GM18517 (cell line): Measurements from ENCODE around the gene PRDM5.
"Not testable (repeated sequence)": the region's sequence is repeated elsewhere in the genome, so short reads cannot be mapped to it uniquely, and the experiment has no call there.

ENCODE experiments used
- ATAC-seq: cut with Tn5 transposase; IDR thresholded peaks from one replicate; pipeline ENCODE4 v1.9.1; 2021; ENCODE audit warnings: mild to moderate bottlenecking, moderate library complexity; ENCODE audit not compliant: unreplicated experiment

The PRDM5 gene

DNA sequence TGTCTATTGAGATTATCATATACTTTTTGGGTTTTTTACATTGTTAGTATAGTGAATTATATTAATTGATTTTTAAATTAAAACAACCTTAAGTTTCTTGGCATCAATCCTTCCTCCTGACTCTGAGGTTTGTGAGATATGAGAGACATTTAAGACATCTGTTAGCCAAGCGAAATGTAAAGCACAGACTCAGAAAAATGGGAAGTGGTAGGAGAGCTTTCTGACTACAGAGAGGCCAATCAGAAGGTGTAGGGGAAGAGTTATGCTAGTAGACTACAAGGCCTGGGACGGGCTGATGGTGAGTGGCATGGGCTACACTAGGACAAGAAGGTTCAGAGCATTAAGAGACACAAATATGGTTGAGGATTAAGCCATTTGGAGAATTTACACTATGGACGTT, 255.4 kb downstream of the PRDM5 start:
- no peak for ATAC-seq

DNA sequence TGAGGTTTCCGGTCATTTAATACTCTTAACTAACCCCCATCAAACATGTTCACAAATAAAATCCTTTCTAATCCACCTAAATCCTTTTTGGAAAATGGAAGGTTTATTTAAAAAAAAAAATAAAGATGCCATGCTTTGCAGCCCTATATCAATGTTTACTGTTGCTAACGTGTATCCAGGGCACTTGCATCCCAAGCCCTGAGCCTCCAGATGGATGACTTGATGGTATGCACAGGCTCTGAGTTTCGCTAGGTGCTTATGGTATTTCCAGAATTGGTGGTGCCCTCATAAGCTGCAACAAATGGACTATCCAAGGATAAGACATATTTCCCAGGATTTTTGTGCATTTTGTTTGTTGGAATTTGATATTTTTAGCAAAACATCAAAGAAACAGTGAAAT, 257.7 kb downstream of the PRDM5 start:
- ATAC-seq: no peak

DNA sequence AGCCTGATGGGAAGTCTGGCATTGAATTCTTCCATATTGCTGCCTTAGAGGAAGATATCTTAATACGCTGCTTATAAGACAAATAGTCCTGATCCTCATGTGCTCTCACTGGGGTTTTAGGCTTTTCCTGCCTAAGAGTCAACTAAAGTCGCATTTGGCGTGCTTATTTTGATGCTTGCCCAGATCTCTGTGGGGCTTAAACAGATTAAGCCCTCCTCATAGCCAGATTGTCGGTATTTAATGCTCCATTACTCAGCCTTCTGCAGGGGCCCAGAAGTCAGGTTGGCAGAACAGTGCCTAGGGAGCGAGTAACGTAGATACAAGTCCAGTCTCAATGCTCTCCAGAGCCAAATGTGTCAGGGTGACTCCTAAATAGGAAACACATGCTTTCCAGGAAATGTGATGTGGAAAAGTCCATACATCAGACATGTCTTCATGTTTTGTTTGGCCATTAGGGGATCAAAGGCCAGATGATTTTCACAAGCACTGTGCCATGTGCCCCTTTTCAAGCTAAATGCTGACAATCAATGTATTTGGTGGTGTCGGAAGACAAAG, 262.8 kb downstream of the PRDM5 start:
- ATAC-seq: no peak

DNA sequence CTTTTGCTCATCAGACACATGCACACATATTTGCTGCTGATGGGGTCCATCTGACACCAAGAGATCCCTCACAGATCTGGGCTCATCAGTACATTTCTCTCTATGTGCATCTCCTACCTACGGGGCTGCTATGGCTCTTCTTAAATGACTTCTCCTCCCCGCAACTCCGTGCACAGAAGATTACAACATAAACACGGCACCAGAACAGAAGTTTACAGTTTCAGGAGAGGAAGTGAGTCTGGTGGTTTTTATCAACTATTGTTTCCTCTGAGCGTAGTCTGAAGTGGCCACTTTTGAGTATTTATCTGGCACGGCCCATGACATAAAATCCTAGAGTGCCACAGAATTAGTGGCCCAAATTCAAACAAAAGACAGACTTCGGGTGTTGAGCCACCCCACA, 263.8 kb downstream of the PRDM5 start:
- ATAC-seq: no peak

DNA sequence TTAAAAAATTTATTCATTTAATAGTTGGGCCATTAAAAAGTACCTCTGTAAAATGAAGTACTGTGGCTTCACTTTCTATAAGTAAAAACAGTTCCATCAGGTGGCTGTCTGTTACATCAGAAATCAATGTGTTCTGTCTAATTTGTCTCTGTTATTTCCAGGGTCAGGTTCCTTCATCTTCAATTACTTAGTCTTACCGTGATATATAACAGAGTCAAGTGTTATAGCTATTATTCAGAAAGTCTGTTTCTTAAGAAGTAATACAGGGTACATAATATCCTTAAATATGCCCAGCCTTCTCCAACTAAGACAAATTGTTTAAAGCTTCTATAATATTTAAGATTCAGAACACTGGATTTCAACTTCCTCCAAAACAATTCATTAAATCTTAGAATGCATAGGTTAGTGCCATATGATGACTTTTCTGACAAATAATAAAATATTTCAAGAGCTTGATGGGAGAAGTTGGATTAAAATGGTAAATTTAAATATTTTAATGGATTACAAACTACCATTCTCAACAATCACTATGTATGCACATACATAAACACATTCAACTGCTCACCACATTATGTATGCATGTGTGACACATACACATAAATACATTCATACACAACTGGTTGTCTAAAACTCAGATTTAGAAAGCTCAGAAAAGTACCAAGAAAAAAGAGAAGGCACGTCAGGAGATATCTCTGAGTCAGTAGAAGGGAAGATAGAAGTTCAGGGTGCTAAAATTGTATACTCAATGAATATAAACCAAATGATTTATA, 268.5 kb downstream of the PRDM5 start:
- no peak for ATAC-seq

DNA sequence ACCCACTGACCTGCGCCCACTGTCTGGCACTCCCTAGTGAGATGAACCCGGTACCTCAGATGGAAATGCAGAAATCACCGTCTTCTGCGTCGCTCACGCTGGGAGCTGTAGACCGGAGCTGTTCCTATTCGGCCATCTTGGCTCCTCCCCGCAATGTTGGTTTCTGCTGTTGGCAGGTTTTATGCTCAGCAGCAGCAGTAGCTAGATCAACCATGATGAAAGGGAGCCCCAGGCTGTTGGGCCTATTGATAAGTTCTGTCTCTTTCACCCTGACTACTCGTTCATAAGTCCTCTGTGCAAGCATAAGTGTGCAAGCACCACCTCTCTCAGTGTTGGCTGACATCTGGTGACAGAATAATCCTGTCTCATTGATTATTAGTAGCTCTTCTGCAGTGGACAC, 274.2 kb downstream of the PRDM5 start:
- not testable (repeated sequence) for ATAC-seq
